Stimulated activated CD4-positive, alpha-beta T cell treated with anti-CD3 and anti-CD28 coated beads, Interleukin-15, amount 100 ng/mL, for 48 hours (primary cell): ENCODE measurements around the gene MMP24OS.

Source experiments
- DNase-seq, 2 donors: peaks; one replicate each; pipeline ENCODE4 v3.0.0-alpha.2; 2020; ENCODE audit warnings: low read depth in 2 of 2

MMP24OS gene

DNA sequence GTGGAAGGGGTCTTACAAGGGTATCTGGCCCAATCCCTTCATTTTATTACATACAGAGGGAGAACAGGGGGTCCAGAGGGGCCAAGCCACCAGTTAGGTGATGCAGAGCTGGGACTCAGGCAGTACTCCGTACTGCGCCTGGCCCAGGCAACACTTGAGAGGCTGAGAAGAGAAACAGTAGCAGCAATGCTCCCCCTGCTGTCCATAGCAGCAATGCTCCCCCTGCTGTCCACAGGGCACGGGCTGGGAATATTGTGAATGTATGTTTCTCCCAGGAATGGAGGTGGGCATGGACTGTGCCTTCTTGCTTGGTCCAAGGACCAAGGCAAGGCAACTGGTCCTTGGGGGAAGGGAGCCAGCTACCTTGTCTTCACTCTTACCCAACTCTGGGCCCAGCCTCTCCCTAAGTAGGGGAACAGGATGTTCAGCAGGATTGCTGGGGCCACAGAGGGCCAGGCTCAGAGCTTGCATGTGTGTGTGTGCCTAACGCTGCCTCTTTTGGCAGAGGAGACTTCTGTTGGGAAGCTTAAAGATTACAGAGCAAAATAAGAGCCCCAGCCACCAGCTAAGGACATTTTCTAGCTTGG lies 29.1 kb upstream of the MMP24OS start:
- no peak for DNase-seq

DNA sequence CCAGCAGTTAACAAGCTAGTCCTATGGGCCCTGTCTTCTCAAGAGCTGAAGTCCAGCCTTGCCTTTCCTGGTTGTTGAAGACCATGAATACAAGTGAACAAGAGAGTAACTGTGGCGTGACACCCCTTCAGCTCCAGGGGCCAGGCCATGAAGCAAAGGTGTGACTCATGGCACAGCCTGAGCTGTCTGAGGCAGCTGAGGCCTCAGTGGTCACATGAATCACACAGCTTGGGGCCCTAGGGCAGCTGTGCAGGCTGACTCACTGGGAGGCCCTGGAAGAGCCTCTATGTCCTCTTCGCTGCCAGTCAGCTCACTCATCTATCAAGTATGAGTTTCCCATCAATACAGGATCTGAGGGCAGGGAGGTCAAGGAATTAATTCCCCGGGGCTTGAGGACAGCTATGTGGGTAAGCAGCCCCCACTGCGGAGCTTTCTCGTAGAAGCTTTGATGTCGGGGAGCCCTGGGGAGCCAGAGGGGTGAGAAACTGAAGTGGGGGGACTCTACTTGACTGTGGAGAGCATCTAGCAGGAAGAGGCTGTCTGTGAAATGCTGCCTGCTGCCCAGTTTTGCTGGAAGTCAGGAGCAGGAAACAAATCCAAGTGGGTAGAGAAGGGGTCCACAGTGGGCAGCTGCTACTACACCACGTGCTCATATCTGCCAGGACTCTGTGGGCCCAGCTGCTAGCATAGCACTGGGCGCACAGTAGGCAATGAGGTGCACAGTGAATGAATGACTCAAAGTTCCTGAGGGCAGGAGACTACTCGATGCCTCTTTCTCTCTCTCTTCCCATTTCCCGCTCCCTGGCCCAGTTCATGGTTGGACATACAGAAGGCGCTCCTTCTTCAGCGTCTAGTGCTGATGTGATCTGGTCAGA lies 28.0 kb upstream of the MMP24OS start:
- DNase-seq: peak; percentile 83 to 88

DNA sequence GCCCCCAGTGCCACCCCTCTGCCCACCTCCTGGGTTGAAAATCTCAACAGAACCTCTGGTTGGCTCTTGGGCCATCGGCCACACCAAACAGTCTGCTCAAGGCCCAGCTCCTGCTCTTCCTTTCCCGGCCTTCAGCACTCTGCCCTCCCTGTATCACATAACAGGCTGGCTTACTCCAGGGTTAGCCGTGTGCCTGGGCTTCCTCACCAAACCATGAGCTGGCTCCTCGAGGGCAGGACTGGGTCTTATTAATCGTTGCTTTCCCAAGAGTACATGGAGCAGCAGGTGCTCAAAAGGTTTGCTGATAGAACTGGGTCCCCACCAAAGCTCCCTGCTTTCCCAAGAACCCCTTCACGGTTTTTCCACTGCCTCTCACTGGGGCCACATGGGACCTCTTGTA lies 27.0 kb upstream of the MMP24OS start:
- no peak for DNase-seq

DNA sequence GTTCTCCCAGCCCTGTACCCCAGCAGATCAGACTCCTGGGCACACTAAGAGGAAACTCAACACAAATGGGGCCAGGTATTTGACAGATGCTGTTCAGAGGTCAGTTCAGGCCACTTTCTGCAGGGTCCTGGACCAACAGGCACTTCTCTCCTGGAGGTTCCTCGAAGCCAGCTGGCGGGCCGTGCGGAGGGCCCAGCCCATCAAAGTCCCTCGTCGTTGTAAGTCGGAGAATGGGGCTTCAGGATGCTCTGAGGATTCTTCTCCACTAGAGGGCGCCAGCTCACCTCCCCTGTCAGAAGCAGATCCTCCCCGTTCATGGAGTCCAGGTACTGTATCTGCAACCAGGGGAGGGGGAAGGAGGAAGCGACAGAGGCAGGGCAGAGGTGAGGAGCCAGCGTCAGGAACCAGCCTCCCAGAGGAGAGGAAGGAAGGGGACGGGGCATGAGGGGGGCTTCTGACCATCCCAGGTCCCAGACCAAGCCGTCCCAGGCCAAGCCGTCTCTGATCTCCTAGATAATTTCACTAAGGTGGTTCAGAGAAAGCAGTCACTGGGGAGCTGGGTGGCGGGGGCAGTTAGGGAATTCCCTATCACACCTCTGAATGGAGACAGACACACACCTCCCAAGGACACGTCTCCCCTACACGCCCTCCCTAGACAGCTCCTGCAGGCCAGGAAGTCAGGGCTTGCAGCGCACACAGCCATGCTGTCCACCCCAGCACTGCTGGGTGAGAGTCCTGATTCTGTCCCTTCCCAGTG lies 26.0 kb upstream of the MMP24OS start:
- peak; percentile 74 to 82 for DNase-seq

DNA sequence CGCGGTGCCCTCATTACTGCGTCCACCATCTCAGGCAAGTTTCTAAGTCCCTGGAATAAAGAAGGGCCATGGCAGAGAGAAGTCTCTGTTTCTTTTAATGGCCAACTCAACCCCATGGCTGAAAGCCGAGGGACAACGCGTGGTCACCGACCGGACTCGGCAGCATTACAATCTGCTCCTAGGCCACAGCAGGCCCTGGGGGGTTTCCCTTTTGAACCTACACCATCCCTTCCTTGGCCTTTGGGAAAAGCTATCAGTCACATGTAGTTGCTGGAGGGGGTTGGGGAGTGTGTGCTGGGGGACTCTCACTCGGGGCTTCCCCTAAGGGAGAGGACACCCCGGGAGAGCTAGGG lies 25.4 kb upstream of the MMP24OS start:
- DNase-seq: no peak

DNA sequence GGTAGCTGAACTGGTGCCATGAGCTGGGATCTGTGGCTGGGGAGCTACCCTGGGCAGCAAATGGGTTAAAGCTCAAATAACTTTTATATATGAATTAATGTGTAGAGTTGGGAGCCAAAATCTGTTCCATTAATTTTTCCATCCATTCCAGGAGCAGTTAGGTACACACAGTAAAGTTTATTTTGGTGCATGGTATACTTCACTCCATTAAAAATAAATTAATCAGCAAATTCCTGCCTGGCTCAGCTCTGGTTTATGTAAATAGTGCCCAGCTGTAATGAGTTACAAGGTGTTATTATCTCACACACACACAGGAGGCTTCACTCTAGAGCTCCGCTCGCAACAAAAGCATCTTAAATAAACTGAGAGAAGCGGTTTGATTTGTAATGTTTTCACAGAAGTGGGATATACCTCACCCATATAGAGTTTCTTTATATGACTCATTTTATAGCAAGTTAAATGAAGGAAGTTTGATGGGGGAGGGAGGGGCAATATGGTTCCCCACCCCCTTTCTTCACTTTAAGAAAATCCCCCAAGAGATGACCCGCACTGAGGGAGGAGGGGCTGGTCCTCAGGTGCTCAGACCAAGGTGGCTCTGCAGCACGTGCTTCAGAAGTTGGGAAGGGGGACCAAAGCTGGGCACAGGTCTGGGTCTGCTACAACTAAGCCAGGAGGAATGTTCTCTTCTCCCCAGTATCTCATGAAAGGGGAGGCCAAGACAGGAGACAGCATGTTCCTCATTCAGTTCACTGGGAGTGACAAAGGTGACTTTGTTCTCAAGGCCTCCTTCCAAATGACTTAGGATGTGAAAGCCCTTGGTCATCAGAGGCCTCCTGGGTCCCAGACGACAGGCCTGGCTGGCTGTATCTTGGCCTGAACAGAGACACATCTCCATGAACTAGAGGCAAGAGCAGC lies 24.8 kb upstream of the MMP24OS start:
- no peak for DNase-seq

DNA sequence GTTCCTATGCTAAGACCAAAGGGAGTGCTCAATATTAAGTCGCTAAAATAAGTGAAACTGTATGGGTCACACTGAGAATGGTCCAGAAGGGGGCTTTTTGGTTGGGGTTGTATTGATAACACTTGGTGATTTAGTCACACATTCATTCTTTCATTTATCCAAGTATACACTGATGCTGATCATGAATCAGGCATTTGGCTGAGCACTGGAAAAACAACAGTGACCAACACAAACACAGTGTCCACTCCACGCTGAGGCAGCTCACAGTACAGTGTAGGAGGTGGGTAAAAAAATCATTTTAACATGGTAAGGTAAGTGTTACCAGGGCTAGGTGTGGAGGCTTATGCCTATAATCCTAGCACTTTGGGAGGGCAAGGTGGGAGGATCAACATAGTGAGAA lies 23.5 kb upstream of the MMP24OS start:
- DNase-seq: no peak

DNA sequence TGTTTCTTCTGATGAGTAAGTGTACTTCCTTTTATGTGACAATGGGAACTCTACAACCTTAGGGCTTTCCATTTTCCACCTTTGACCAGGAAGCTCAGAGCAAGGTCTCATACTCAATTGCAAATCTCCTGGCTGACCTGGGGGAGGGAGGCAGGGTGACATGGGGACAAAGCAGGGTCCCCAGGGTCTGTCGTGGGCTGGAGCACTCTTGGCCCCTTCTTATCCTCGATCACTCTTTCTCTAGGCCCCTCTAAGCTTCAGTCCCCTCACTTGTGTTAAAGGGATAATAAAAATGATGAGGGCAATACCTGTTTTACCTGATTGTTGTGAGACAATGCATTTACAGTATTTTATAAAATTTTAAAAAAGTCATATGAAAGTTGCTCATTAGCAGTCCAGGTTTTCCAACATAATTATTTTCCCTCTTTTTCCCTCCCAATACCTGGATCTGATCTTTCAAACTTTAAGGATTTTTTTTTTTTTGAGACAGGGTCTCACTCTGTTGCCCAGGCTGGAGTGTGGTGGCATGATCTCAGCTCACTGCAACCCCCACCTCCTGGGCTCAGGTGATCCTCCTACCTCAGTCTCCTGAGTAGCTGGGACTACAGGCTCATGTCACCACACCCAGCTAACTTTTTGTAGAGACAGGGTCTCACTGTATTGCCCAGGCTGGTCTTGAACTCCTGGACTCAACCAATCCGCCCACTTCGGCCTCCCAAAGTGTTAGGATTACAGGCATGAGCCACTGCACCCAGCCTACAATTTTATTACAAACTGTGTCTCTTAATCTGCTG lies 22.7 kb upstream of the MMP24OS start:
- DNase-seq: no peak

DNA sequence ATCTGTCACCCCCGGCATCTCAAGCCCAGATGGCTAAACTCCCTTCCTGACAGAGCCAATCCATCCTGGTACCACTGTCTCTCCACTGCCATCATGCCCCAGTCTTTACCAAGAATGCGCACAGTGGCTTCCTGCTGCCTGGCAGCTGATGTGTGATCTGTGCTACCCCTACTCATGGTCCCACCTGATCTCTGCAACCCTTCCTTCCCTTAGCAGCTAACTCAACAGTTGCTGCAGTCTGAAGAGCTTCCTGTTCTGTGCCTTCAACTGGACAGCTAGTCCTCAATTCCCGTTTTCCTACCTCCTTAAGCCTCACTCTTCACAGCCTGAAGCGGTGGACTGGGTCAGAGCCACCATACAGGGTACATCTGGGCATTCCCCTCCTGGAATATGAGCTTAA lies 21.9 kb upstream of the MMP24OS start:
- DNase-seq: no peak

DNA sequence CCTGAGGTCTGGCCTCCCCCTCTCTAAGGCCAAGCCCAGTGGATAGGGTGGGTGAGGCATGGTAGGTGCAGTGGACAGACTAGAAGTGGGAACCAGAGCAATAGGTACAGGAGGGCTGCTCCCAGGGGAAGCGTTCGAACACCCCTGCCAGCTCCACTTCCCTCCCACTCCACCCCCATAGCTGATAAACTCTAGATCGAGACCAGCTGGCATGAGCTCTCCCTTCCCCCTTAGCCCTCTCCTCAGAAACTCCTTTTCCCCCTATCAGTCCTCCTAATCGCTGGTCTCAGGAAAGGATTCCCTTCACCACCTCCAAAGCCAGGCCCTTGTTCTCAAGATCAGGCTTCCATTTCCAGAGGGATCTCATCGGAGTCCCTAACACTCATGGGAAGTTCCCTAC lies 20.3 kb upstream of the MMP24OS start:
- no peak for DNase-seq

DNA sequence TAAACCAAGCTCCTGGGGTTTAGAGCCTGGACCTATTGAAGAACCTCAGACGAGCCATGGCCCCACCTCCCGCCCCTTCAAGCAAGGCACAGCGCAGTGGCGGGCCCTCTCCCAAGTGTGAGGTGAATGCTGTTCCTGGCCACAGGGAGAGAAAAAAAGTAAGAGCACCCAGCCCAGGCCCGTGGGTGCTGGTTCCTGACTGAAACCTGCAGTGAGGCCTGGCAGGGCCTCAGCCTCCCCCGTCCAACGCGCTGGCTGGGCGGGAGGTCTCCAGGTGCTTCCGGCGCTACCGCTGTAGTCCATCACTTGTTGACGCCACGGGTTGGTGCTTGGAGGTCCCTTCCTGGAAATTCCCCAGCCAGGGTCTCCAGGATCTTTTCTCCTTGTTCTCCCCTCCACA lies 19.8 kb upstream of the MMP24OS start:
- DNase-seq: no peak

DNA sequence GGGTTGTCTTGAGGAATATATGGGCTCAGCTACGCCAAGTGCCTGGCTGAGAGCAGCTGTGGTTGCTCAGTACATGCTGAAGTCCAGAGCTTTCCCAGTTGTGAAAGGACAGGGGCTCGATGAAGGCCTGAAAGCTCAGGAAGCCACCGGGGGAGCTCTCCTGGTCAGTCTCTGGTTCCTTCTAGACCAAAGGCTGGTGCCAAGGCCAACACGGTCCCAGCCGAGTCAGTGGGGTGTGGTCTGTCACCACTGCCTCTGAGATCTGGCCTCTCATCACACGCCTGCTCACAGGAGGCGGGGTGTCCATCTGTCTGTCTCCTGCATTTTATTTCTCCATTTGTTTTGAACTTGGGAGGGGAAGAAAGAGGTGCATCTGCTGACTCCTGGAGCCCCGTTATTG lies 19.2 kb upstream of the MMP24OS start:
- no peak for DNase-seq

DNA sequence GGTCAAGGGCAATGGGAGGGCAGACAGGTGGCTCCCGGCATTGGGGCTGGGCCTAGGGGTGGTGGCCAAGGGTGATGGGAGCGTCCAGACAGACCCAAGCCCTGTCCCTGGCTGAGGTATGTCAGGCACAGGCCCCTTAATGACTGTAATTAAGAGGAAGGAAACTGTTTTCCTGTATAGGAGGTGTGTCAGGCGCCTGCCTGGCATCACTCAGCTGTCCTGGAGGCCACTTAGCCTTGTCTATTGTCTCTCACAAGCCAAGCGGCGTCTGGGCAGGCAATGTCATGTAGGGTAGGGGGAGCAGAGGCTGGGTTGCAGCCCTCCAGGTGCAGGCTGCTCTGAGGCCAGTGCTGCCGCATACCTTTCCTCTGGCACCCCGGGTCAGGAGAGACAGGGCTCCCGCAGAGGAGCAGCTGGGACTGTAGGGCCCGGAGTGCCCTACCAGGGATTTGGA lies 18.2 kb upstream of the MMP24OS start:
- DNase-seq: no peak

DNA sequence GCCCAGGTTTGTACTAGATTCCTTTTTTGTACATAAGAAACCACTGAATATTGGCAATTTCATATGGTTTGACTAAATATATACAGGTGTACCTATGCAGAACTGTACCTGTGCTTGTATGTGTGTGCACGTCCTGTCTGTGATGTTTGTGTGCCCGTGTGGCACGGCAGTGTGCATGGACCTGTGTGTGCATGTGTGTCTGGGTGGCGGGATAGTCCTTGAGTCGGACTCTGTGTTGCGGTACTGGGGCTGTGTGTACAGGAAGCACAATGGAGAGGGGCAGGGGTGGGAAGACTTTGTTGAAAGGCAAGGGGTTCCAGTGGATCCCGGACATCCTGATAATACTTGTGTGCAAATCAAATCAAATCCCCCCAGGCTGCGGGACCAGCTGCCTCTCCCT lies 17.8 kb upstream of the MMP24OS start:
- DNase-seq: no peak

DNA sequence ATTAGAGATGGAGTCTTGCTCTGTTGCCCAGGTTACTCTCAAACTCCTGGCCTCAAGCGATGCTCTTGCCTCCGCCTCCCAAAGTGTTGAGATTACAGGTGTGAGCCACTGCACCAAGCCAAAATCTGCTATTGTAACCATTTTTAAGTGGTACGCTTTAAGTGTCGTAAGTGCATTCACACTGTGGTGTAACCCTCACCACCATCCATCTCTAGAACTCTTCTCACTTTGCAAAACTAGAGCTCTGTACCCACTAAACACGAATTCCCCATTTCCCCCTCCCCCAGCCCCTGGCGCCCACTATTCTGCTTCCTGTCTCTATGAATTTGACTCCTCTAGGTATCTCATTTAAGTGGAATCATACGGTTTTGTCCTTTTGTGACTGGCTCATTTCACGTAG lies 17.1 kb upstream of the MMP24OS start:
- no peak for DNase-seq

DNA sequence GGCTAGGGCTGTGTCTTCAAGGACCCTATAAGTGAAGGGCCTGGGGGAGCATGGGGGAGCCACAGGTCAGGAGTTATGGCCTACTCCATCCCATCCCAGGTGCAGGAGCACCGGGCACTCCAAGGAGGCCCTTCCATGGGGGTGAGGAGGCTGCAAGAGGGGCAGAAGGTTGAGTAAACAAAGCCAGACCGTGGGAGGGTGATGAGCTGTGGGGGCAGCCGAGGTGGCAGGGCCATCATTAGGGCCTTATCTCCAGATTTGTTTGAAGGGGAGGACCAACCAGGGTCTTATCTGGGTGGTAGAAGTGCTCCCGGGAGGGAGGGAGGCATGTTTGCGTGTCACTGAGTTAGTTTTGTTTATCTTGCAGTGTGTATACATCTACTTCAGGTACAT lies 16.4 kb upstream of the MMP24OS start:
- no peak for DNase-seq

DNA sequence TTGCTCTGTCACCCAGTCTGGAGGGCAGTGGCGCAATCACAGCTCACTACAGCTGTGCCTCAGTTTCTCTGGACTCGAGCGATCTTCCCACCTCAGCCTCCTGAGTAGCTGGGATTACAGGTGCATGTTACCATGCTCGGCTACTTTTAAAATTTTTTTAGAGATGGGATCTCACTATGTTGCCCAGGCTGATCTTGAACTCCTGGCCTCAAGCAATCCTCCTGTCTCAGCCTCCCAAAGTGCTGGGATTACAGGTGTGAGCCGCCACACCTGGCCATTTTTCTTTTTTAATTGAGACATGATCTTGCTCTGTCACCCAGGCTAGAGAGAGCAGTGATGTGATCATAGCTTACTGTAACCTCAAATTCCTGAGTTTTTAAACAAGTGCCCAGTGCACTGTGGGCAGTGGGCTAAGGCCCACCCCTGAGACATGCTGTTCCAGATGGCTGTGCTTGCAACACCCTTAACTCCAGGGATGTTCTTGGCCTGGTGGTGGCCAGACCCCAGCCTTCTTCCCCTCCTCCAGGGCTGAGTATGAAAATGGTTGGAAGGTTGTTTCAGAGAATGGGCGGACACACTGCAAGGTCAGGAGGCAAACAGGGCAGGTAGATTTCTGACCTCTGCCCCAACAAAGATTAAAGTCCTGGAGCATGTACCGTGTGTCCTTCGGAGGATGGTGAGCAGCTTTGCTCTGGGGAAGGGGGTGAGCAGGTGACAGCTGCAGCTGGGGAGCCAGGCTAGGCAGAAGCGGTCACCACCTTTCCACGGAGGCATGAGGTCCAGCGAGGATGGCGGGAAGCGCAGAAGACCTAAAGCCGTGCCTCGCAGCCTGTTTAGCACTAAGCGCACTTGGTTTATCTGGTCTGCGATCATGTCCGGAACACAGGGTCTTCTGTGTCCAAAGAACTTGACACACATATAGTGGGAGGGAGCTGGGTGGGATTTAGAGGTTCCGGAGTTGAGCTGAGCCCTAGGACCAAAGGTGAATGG lies 15.7 kb upstream of the MMP24OS start:
- no peak for DNase-seq

DNA sequence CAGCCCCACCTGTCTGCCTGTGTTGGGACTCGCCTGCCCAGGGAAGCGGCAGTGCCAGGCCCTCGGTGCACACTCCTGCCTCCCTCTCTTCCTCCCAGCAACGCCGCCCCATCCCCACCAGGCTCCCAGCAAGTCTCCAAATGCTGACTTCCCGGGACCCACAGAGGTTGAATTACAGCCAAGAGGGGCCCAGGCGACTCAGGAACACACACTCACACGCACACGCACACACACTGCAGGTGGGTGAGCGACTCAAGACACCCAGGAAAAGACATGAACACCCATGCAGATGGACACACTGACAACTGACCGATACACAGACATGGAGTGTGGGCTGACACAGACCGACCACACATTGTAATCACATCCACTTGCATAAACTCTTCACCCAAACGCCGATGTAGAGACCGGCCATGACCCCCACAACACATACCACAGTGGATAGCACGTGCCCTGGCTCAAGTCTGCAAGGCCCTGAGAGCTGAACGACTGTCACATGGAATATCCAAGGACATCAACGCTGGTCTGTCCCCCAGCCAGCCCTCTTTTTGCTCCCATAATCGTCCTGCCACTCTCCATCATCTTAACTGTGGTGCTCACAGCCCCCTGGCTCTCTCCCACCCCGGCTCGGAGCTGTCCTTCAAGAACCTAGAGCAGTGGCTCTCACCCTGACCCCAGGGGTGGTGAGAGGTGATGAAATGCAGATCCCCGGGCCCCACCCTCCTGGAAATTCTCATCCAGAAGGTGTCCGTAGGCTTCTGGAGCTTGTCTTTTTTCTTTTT lies 14.8 kb upstream of the MMP24OS start:
- DNase-seq: no peak
